Measurements from ENCODE around the gene THSD7B.
"Not testable (repeated sequence)": the region's sequence is repeated elsewhere in the genome, so short reads cannot be mapped to it uniquely, and the experiment has no call there.

THSD7B gene

DNA sequence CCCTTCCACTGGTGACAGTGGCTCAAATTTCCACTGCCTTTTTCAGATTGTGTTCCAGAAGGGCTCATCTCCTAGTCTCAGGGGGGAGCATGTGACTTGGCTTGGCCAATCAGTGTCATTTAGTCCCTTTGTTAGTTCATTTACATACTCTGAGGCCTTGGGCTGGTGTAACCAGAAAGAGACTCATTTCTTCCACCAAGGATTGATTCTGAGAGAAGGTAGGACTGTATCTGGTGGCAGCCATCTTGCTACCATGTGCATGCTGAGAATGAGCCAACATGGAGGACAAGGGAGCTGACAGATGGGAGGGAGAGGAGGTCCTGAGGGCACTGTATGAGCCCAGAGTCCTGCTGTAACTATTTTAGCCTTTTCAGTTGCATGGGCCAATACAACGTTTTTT, 191.7 kb downstream of the THSD7B start:
- no peak for DNase-seq (ENCODE audit: low read depth in 3 of 3)

DNA sequence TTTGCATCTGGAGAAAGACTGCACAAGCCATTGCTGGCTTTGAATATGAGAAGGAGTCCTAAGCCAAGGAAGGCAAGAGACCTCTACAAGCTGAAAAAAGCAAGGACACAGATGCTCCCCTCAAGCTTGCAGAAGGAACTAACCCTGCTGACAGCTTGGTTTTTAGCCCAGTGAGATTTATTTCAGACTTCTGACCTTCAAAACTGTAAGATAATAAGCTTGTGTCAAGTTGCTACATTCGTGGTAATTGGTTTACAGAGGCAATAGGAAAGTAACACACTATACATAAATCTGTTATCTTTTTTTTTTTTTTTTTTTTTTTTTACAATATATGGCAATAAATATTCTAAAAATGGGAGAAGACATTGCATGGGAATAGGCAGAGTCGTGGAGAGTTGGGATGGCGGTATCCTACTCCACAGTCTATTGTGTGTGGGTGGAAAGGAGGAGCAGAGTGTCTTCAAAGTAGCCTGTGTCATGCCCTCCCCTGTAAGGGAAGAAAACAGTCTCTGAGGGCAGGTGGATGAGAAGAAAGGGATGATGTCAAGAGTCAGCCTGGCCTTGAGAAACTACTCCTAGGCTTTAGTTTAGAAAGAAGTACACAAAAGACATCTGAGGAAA, 196.9 kb downstream of the THSD7B start:
- DNase-seq (ENCODE audit: low read depth in 3 of 3) = no peak

DNA sequence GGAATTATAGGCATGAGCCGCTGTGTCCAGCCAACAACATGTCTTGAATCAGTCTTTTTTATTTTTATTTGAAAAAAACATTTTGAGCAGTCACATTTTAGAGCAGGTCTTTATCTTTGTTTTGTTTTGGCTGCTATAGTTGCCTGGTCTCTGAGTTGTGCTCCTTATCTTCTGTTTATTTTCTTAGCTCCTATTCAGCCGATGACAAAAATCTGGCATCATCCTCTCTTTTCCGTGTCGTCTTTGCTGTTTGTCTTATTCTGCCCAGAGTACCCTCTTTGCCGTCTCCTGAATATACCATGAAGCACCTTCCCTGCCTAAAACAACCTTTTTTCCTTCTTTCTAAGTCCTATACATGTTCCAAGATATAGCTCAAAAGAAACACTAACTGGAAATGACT, 201.1 kb downstream of the THSD7B start:
- no peak for DNase-seq (ENCODE audit: low read depth in 3 of 3)

DNA sequence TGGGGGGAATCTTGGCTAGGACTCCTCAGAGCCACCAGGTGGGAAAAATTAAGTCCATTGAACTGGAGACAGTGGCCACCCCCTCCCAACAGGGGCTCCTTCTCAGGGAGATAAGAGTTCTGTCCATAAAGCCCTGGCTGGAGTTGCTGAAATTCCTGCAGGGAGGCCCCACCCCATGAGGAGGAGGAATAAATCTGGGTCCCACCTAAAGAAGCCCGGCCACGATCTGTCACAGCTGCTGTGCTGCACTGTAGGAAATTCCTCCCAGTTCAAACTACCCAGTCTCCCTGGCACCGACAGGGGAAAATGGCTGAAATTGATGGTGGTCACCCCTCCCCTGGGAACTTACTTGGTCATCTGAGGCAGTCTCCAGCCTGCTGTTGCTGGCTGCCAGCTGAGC, 215.0 kb downstream of the THSD7B start:
- no peak for DNase-seq (ENCODE audit: low read depth in 3 of 3)

DNA sequence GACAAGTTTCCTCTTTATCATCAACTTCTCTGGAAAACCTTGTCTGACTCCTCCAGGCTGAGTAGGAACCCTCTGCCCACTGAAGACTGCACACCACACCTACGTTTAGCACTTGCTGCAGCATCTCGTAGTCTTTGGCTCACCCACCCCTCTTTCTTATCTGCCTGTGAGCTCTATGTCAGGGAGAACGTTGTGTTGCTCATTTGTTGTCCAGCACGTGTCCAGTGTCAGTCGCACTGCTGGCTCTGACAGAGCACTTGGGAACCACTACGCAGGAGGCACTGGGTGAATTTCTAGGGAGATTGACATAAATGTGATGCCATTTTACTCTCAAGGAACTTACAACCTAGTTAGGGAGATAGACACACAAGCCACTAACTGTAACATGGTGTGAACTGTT, 216.3 kb downstream of the THSD7B start:
- DNase-seq (ENCODE audit: low read depth in 3 of 3) = not testable (repeated sequence)

DNA sequence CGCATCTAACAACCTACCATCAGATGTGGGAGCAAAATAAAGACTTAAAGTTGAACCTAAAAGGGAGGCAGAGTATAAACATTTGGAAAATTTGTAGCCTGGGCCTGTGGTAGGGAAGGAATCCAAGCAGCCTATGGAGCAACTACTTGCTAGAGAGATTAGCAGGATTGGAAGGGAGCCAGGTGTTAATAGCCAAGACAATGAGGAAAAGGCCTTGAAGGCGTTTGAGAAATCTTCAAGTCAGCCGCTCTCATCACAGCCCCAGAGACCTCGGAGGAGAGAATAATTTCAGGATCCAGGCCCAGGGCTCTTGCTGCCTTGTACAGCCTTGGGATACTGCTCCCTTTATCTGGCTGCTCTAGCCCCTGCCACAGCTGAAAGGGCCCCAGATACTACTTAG, 219.7 kb downstream of the THSD7B start:
- no peak for DNase-seq (ENCODE audit: low read depth in 3 of 3)

DNA sequence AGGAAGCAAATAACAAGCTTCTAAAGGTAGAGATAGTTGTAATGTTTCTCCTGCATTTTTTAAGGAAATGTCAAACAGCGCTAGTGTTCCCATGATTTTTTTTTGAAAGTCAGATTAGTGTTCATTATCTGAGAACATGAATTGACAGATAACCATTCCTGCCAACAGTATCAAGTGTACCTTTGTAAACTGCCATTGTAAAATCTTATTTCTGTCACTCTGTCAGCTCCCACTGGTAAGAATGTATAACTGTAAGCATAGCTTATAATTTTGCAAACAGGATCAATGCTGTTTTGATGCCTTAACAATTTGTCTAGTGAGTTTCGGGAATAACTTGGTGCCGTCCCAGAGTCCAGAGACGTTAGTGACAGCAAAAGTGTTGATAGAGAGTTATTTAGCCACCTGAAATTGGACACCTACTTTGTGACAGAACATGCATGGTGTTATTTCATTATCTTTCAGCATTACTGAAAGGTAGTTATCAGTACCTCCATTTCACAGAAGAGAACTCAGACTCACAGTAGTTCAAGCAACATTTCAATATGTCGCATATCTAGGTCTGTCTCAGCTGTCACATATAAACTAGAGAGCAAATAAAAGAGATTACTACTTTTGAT, 221.4 kb downstream of the THSD7B start:
- no peak for DNase-seq (ENCODE audit: low read depth in 3 of 3)

DNA sequence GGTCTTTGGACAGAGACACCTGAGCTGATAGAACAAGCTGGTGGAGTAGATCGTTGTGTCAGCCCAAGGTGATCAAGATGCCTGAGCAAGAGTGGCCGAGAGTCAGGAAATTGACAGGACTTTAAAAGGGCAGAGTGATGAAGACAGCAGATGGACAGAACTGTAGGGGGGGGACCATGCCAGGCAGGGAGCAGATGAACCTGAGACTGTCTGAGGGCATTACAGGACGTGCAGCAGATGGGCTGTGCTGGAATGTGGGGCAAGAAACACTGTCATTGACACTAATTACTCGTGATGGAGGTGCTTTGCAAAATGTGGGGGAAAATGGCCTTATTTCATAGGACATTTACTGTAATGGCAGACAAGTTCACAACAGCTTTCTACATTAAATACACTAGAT, 225.0 kb downstream of the THSD7B start:
- no peak for DNase-seq (ENCODE audit: low read depth in 3 of 3)

DNA sequence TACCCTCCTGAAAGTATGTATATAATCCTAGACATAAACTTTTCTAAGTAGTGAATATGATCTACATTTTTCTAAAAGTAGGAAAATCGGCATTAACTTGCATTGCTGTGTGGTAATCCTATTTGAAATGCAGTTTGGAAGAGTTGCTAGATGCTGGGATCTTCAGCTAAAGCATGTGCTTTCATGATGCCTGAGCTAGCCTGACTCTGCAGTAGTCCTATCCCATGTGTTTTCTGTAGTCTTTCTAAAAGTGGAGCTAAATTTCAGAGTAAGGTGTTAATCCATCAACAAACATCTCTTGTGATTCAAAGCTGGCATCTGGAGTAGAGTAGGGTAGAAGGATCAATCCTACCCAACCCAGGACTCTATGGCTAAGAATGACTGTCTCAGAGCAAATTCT, 229.4 kb downstream of the THSD7B start:
- DNase-seq (ENCODE audit: low read depth in 3 of 3) = no peak

DNA sequence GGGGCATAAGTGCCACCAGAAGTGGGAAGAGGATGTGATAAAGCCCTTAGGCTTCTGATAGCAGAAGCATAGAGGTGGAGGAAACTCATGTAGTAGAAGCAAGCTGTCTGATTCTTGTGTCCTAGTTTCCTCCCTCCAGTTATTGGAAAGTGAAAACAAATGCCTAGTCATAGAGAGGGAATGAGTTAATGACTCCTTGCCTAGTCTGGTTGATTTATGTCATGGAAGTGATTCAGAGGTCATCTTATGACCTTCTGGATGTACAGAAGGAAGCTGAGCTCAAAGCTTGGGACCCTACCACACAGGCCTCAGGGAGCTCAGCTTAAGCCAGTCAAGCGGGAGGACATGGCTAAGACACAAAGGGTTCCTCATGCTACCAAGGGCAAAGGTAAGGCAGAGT, 232.2 kb downstream of the THSD7B start:
- DNase-seq (ENCODE audit: low read depth in 3 of 3) = no peak

DNA sequence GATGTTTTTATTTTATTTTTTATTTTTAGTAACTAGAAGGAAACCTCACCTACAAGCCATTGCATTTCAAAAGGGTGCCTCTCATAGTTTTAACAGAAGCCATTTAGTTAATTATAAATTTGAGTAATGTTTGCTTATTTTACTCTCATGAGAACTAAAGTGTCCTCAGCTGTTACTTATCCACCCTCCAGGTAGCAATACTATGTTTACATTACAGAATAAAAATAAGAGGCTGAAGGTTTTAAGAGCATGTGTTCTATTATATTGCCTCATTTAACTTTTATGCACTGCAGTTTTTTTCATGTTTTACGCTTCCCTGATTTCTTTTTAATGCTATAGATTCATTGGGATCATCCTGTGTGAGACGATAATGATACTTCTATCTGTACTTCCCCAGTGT, 235.5 kb downstream of the THSD7B start:
- no peak for DNase-seq (ENCODE audit: low read depth in 3 of 3)

DNA sequence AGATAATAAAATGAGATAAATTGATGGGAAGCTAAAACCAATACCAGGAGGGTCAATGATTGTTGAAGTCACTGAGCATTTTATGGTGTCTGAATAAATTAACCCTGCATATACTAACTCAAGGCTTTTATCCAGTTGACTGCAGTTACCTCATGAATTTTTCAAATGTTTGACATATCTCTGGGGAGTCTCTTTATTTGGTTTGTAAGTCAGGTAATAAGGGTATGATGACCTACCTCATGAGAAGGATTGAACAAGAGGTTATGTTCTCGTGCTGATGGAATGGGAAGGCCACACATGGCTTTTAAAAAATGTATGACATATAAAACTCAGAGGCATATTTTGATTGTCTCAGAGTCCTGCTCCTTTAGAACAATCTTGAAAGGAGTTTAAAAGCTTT, 237.6 kb downstream of the THSD7B start:
- DNase-seq (ENCODE audit: low read depth in 3 of 3) = no peak

DNA sequence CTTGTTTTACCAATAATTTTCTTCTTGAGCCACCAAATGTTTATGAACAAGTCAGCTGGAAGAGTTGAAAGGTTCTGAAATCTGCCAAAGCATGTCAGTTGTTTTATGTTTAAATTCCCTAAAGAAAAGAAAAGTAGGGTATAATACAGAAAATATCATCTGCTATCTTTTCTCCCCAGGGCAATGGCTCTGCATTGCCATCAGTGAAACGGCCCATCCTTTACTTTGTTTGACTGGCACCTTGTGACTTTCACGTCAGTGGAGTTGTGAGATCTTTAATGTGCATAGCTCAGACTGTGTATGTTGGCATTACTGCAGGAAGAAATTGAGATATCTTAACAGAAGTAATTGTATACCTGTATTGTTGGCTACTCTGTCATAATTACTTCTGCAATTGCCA, 239.9 kb downstream of the THSD7B start:
- DNase-seq (ENCODE audit: low read depth in 3 of 3) = no peak

DNA sequence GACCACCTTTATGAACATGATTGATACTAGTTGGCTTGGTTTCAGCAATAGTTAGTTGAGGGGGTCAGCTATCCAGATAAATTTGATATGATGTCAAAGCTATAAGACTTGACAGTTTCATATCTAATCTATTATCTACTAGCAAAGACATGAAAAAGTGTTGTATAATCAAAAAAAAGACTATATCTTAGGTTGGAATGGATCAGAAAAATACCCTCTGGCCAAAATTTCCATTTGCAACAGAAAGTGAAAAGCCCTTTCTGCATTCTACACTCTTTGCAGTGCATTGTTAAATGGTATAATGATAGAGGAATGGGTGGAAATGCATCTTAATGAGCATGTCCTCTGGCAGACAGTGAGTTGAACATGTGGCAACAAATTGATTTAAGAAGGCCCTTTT, 242.6 kb downstream of the THSD7B start:
- DNase-seq (ENCODE audit: low read depth in 3 of 3) = no peak

DNA sequence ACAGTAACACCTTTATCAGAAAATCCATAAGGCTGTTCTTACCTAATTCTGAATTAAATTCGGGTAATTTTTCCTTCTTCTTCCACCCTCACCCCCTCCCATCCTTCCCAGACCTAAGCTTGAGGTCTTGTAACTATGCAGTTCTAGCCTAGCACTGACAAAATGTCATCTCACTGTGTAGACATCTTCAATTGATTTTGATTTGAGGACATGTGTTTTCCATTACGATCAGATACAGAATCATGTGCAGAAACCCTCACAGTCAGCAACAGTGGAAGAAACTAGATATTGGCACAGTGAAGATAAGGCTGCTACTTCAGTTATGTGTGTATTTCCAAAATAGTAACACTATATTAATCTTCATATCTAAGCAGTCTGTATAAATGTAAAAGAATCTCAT, 244.6 kb downstream of the THSD7B start:
- no peak for DNase-seq (ENCODE audit: low read depth in 3 of 3)

DNA sequence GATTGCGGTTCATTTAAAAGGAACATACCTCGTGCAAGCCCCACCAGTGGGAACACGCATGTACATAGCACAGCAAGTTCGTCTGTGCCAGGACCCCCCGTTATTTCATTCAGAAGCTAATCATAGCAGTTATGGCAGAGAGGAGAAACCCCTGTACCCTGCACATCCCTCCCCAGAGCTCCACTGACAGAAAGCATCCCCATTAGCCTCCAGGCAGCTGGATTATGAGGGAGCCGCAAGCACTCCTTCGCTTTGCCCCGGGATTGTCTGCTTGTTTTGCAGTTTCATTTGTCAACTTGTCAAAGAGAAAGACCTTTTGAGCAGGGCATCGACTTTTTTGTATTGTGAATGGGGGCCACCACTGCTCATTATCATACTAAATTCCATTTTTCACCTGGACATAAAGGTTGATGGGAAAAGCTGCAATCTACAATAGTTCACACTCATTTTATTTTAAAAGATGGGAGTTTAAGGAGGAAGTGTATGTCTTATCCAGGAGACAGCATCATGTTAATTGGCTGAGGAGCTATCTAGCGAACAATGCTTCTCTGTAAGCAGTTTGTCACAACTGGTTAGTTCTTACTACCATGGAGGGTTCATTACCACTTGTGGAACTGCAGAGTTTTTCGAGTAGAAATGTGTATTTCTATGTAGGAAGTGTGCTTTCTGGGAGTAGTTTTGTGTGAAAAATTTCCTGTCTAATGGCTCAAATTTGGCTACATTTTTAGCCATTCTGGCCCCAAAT, 255.3 kb downstream of the THSD7B start:
- no peak for DNase-seq (ENCODE audit: low read depth in 3 of 3)

DNA sequence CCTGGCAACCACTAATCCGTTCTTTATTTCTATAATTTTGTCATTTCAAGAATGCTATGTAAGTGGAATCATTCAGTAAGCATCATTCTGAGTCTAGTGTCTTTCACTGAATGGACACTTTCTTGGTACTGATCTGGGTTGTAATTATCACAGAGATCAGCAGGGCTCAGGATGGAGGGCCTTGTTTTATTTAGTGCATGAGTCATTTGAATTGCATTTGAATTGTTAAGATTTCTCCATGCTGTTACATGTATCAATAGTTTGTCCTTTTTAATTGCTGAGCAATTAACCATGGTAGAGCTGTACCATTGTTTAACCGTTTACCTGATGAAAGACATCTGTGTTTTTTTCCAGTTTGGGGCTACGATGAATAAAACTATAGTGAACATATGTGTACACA, 256.4 kb downstream of the THSD7B start:
- no peak for DNase-seq (ENCODE audit: low read depth in 3 of 3)

DNA sequence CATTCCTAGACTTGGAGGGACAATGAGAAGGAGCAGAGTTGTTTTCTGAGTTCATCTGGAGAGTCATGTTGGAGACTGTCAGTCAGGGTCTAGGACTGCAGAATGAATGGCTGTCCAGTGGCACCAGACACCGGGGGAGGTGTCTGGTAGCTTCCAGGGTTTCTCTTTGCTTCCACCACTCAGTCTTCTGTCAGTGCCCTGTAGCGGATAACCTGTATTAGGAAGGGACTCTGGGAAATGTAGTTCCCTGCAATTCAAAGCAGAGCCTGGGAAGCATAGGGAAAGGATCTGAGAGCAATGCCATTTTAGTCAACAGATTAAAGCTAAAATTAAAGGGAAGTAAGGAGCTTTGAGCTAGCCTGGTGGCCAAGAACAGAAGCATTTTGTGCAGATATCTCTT, 257.9 kb downstream of the THSD7B start:
- no peak for DNase-seq (ENCODE audit: low read depth in 3 of 3)

DNA sequence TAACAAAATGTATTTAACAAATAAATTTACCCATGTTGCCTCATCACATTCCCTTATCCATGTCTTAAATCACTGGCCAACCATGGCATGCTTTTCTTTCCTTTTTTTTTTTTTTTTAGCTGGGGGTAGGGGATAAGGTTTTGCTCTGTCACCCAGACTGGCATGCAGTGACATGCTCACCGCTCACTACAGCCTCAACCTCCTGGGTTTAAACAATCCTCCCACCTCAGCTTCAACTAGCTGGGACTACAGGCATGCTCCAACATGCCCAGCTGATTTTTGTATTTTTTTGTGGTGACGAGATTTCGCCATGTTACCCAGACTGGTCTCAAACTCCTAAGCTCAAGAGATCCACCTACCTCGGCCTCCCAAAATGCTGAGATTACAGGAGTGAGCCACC, 266.4 kb downstream of the THSD7B start:
- no peak for DNase-seq (ENCODE audit: low read depth in 3 of 3)

DNA sequence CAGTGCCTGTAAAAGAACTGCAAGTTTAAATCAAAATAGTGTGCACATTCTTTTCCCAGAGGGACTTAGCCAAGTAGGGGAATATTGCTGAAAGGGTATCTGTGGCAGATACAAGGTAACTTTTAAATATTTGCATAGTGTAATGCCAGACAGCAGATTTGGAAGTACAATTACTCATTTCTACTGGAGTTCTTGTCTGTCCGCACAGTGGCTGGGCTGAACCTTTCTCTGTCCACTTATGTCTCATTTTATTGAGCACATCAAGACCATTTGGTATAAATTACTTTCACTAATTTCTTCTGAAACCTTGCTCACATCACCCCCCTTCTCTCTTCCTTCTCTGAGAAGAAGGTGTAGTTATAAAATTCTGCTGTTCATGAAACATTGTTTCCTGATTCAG, 271.3 kb downstream of the THSD7B start:
- DNase-seq (ENCODE audit: low read depth in 3 of 3) = no peak

DNA sequence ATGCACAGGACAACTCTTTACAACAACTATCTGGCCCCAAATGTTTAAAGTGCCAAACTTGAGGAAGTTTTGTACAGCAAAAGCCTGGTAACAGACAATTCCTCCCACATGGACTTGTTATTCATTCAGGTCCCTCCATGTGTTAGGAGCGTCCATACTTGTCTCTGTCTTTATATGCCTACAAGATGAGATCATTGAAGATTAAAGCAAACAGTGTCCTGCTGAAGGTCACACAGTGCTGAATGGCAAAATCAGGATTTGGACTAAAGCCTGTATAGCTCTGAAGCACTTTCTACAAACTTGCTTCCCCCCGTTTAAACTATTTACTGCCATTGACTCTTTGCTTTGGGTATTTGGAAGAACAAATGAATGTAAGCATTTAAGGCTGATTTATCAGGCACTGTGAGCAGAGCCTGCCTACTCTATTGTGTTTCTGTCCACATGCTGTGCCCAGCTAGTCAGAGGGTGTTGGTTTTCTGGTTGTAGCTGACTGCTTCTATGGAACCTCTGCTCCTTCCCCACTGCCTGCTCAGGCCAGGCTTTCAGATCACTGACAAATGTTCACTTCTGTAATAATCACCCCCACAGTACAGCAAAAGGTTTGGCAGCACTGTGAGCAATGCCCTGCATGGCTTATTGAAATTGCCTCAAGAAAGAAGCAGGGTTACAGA, 274.3 kb downstream of the THSD7B start:
- no peak for DNase-seq (ENCODE audit: low read depth in 3 of 3)

DNA sequence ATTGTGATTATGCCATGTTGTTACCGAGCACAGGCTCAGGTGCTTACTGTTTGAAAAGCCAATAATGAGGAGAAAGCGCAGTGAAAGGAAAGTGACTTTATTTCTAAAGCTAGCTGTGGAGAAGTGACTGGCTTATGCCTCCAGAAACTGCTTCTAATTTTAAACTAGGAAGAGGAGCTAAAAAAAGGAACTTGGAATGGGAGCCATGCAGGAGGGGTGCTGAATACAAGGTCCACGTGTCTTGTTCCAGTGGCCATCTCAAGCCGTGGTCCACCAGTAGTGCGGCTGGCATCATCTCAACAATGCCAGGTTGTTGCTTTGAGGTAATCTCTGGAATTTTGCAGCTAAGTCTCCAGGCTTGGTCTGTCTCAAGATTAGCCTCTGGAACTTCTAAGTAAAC, 282.0 kb downstream of the THSD7B start:
- no peak for DNase-seq (ENCODE audit: low read depth in 3 of 3)

DNA sequence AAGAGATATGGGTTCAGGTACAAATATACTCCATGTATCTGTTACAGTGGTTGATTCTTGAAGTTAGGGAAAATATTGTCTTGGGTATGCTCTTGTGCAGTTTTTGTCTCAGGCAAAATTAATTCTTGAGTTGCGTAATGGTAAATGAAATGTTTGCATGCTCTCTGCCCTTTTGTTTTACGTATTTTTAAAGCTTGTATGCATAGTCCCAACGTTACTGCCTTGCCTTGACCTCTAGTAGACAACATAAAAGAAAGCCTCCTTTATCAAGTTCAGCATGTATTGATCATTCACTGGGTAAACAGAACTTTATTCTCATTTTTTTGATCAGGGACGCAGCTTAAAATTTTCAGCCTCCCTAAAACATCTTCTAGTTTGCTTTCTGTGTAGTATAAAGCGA, 283.1 kb downstream of the THSD7B start:
- DNase-seq (ENCODE audit: low read depth in 3 of 3) = no peak

Measured in stimulated activated CD4-positive, alpha-beta T cell treated with anti-CD3 and anti-CD28 coated beads, TNF-alpha, amount 100 ng/mL, for 48 hours (primary cell).